Transverse colon (tissue), 4 donors: ENCODE measurements around the gene COL20A1. TPM values are rescaled to one million over a fixed set of nuclear protein-coding genes. Genes with fewer than 3 reads are reported as not detected.
"Not testable (repeated sequence)": the region's sequence is repeated elsewhere in the genome, so short reads cannot be mapped to it uniquely, and the experiment has no call there.

Source experiments
- DNase-seq: peaks from one replicate; pipeline ENCODE4 v3.0.0-alpha.2; 2019
- H3K27ac ChIP-seq, 4 donors: fragments of 200-600 bp; sonication (generic); 2 replicates each; pipeline ENCODE4 v1.5.1; 2016 to 2018; ENCODE audit warnings: inconsistent platforms in 4 of 4
- H3K27me3 ChIP-seq: fragments of 200-600 bp; sonication (generic); 2 replicates; pipeline ENCODE4 v1.5.1; 2017; ENCODE audit warnings: inconsistent platforms
- H3K36me3 ChIP-seq, 4 donors: fragments of 200-600 bp; sonication (generic); 2 replicates each; pipeline ENCODE4 v1.5.1; 2017 to 2019; ENCODE audit warnings: inconsistent platforms in 4 of 4
- H3K4me1 ChIP-seq, 4 donors: fragments of 200-600 bp; sonication (generic); 2 replicates each; pipeline ENCODE4 v1.5.1; 2017 to 2020; ENCODE audit warnings: inconsistent platforms in 4 of 4
- H3K4me3 ChIP-seq, 4 donors: fragments of 200-600 bp; sonication (generic); 1 replicate in 1 of 4; 2 replicates in 3 of 4; pipeline versions ENCODE4 v1.5.1 to v1.6.1; 2017 to 2019; ENCODE audit warnings: inconsistent platforms in 4 of 4
- H3K9me3 ChIP-seq, 2 donors: fragments of 200-600 bp; sonication (generic); 2 replicates each; pipeline ENCODE4 v1.5.1; 2017 to 2019; ENCODE audit warnings: inconsistent platforms in 2 of 2
- CTCF ChIP-seq, 5 experiments: fragments of 200-600 bp in 3 of 5; fragments of 450-650 bp in 2 of 5; sonication (generic) in 3 of 5; IDR thresholded peaks; 1 replicate in 2 of 5; 2 replicates in 3 of 5; pipeline ENCODE4 v1.5.1; 2016 to 2017; ENCODE audit warnings: antibody characterized with exemption in 5 of 5, inconsistent platforms in 3 of 5, mild to moderate bottlenecking in 2 of 5, moderate library complexity in 1 of 5
- EP300 ChIP-seq: sonication (generic); formaldehyde crosslinking; IDR thresholded peaks from one replicate; pipeline ENCODE4 v1.6.1; 2017; ENCODE audit warnings: antibody characterized with exemption, low read depth
- POLR2A ChIP-seq: fragments of 450-650 bp; IDR thresholded peaks from one replicate; pipeline ENCODE4 v1.6.1; 2016; ENCODE audit warnings: antibody characterized with exemption, mild to moderate bottlenecking, moderate library complexity
- POLR2AphosphoS5 ChIP-seq, 3 donors: sonication (generic); formaldehyde crosslinking; IDR thresholded peaks; one replicate each; pipeline ENCODE4 v1.6.1; 2016; ENCODE audit warnings: antibody characterized with exemption in 3 of 3
- WGBS, 2 donors: methylation state at CpG; one replicate each; pipeline ENCODE4 v1.1.5; 2018; ENCODE audit warnings: low coverage in 1 of 2; 5-methylcytosine and 5-hydroxymethylcytosine counted together
- in situ Hi-C, 4 donors: fragments of 200-750 bp; cut with MboI; loops; one replicate each; pipeline versions ENCODE4 v1.15.0 to v1.15.1; 2017; ENCODE audit warnings: low sequenced_read_pairs in 3 of 4, low pct_ligation_motif_present in 1 of 4, low pct_unique_long_range_greater_than_20kb in 1 of 4
- intact Hi-C: fragments of 100-400 bp; cut with DNase I; formaldehyde crosslinking; loops from one replicate; pipeline ENCODE4 v1.15.1; 2023; ENCODE audit warnings: low total_unique reads
- total RNA-seq, 4 donors: library from RNA; depleted of rRNA; stranded (reverse); fragments of >200 nt; gene quantifications; one replicate each; pipeline ENCODE4 v1.1.0, GENCODE V29; 2016

COL20A1 gene
- total RNA-seq, 4 donors from 2014 or later, result 43.8 TPM; not detected in 3

DNA sequence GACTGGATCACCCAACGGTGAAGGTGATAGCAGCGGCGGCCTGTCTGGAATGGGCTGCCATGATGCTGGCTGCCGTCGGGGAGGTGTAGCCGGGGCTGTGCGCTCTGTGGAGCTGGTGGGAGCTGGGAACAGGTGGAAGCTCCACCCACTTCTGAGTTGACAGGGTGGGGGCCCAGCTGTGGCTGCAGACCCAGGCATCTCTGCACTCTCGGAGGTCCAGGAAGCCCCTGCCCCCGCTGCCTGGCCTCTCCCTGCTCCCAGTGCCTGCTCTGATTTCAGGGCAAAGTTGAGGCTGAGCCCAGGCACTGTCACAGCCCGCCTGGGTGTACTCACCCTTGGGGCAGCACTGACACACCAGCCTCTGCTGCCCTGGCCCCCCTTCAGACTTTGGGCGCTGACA is 86.3 kb downstream of the COL20A1 start:
- TF ChIP-seq POLR2A, result no peak
- no peak for TF ChIP-seq EP300
- TF ChIP-seq POLR2AphosphoS5 (IDR thresholded peaks at IDR 0.05), result no peak
- TF ChIP-seq CTCF (IDR thresholded peaks at IDR 0.05), result no peak
- H3K27me3 ChIP-seq, result peaks cover 66% of the 10 kb centered on the region

DNA sequence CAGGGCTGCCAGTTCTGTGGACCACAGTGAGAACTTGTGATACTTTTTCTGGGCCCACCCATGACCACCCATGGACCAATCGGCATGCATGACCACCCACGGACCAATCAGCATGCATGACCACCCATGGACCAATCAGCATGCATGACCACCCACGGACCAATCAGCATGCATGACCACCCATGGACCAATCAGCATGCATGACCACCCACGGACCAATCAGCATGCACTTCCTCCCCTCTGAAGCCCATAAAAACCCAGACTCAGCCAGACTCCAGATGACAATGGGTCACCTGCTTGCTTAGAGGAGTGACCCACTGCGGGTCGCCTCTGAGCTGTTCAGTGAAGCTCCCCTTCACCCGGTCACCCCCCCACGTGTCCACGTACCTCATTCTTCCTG is 86.9 kb downstream of the COL20A1 start:
- intact Hi-C loops, result loop anchor here (5.0 kb wide), 1 partner anchor 68 kb away; no protein-coding TSS in a partner anchor
- peaks cover 60% of the 10 kb centered on the region for H3K27me3 ChIP-seq
- 75% methylated on average over 9 of the region's 9 CpGs; no CpG with 5 or more reads in 1 of the 2 donors for WGBS, 2 donors
- DNase-seq, H3K36me3 ChIP-seq, H3K27ac ChIP-seq, H3K4me3 ChIP-seq, H3K9me3 ChIP-seq, H3K4me1 ChIP-seq, in situ Hi-C loops: not testable (repeated sequence)

More for the DNA sequence above, 86.3 kb downstream of the COL20A1 start:
- in situ Hi-C loops (no loop called here), intact Hi-C loops (no loop called here)
- DNase-seq, result no peak
- H3K4me3 ChIP-seq, result no peak overlapping the region
- H3K27ac ChIP-seq, result no peak overlapping the region
- no peaks in the 10 kb centered on the region for H3K9me3 ChIP-seq
- H3K36me3 ChIP-seq, result no peaks in the 10 kb centered on the region
- no peaks in the 10 kb centered on the region for H3K4me1 ChIP-seq
- 73% methylated on average over 11 of the region's 11 CpGs; no CpG with 5 or more reads in 1 of the 2 donors for WGBS, 2 donors

DNA sequence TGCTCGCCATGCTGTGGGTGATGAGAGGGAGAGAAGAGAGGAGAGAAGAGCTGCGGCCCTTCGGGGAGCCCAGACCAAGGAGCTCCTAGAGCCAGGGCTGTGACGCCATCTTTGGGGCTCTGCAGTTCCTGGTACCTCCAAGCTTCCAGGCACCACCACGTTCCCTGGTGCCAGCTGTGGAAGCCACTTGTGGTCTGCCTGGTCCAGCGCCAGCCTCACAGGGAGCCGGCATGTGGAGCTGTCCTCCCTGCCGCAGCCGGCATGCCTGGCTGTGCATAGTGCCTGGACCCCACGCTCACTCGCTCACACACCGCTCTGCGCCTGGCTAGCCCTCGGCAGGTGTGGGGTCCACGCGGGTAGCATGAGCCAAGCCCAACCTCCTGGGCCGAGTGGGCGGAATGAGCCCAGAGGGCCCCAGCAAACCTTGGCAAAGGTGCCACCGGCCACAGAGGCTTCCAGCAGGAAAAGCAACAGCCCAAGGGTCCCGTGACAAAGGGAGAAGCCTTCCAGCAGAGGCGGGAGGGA is 87.4 kb downstream of the COL20A1 start:
- 78% methylated on average over 20 of the region's 21 CpGs; no CpG with 5 or more reads in 1 of the 2 donors for WGBS, 2 donors
- Histone ChIP-seq H3K9me3 (peaks cover 0 to 4% of the 10 kb centered on the region in 2 donors), H3K36me3 (no peaks in the 10 kb centered on the region), H3K4me3 (no peak overlapping the region), H3K27me3 (peaks cover 56% of the 10 kb centered on the region), H3K4me1 (no peaks in the 10 kb centered on the region), H3K27ac (no peak overlapping the region)
- intact Hi-C loops (loop anchor here (5.0 kb wide), 1 partner anchor 68 kb away; no protein-coding TSS in a partner anchor), in situ Hi-C loops (no loop called here)
- TF ChIP-seq EP300 (no peak), POLR2AphosphoS5 (IDR thresholded peaks at IDR 0.05) (no peak), POLR2A (no peak), CTCF (IDR thresholded peaks at IDR 0.05) (no peak)
- no peak for DNase-seq

GRCh38 chr20:63381781-63382431 is 88.9 kb downstream of the COL20A1 start:
- WGBS, 2 donors, result 24% methylated on average over 22 of the region's 22 CpGs; no CpG with 5 or more reads in 1 of the 2 donors
- no peak overlapping the region for H3K4me3 ChIP-seq
- peaks cover 47% of the 10 kb centered on the region for H3K27me3 ChIP-seq
- TF ChIP-seq CTCF (IDR thresholded peaks at IDR 0.05) (peak; percentile 68 to 89 (median 78)), POLR2AphosphoS5 (IDR thresholded peaks at IDR 0.05) (no peak), EP300 (no peak), POLR2A (no peak)
- no peak for DNase-seq
- in situ Hi-C loops (no loop called here), intact Hi-C loops (loop anchor here (5.0 kb wide), 1 partner anchor 70 kb away; no protein-coding TSS in a partner anchor)
- no peak overlapping the region for H3K27ac ChIP-seq
- H3K9me3 ChIP-seq, result peaks cover 12 to 15% of the 10 kb centered on the region in 2 donors
- no peaks in the 10 kb centered on the region for H3K4me1 ChIP-seq
- no peaks in the 10 kb centered on the region for H3K36me3 ChIP-seq
